Fibroblast of the aortic adventitia (primary cell): ENCODE data around the gene EEPD1. TPM values are rescaled to one million over a fixed set of nuclear protein-coding genes. Genes with fewer than 3 reads are reported as not detected.
A peak's percentile ranks its signal among the peaks of the same experiment; 100 is the strongest.

ENCODE experiments used
- DNase-seq: peaks from one replicate; pipeline ENCODE4 v3.0.0-alpha.2; 2010; ENCODE audit warnings: low read depth
- H3K4me3 ChIP-seq: 2 replicates; pipeline ENCODE4 v1.5.1; 2011; ENCODE audit warnings: low read depth, mild to moderate bottlenecking, control low read depth, low read length, moderate library complexity
- total RNA-seq: library from RNA; depleted of rRNA; stranded (reverse); fragments of >200 nt; gene quantifications from 2 replicates; pipeline ENCODE4 v1.2.3, GENCODE V29; 2012; ENCODE audit warnings: low replicate concordance
- TF ChIP-seq, protein P1 (sequence below): IDR thresholded peaks from 2 replicates; pipeline ENCODE4 v1.5.1; 2011; ENCODE audit warnings: mild to moderate bottlenecking, low read length, control low read depth, inconsistent platforms; ENCODE audit not compliant: insufficient read depth

Gene EEPD1
- total RNA-seq, 1 donor: 5.2 TPM

- DNase-seq: peak; percentile 87
- H3K4me3 ChIP-seq: peak overlapping the region; percentile 59
- TF ChIP-seq, protein P1, sequence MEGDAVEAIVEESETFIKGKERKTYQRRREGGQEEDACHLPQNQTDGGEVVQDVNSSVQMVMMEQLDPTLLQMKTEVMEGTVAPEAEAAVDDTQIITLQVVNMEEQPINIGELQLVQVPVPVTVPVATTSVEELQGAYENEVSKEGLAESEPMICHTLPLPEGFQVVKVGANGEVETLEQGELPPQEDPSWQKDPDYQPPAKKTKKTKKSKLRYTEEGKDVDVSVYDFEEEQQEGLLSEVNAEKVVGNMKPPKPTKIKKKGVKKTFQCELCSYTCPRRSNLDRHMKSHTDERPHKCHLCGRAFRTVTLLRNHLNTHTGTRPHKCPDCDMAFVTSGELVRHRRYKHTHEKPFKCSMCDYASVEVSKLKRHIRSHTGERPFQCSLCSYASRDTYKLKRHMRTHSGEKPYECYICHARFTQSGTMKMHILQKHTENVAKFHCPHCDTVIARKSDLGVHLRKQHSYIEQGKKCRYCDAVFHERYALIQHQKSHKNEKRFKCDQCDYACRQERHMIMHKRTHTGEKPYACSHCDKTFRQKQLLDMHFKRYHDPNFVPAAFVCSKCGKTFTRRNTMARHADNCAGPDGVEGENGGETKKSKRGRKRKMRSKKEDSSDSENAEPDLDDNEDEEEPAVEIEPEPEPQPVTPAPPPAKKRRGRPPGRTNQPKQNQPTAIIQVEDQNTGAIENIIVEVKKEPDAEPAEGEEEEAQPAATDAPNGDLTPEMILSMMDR: peak; percentile 95
These were observed 138.6 kb downstream of the EEPD1 start for GRCh38 chr7:36291387-36292316.

DNA sequence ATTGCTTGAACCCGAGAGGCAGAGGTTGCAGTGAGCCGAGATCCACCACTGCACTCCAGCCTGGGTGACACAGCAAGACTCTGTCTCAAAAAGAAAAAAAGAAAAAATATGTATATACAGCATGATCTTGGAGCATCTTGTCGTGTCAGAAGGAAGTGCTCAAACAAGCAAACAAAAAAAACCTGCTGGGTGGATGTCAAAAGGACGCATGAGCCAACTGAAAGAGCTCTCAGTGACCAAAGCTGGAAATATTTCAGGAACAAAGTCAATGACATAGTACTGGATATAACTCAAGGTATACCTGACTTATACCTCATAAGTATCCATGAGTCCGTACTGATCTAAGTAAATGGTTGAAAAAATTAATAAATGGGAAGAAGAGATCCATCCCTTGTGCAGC, 142.0 kb downstream of the EEPD1 start:
- DNase-seq: no peak
- TF ChIP-seq, protein P1: no peak
- no peak overlapping the region for H3K4me3 ChIP-seq

DNA sequence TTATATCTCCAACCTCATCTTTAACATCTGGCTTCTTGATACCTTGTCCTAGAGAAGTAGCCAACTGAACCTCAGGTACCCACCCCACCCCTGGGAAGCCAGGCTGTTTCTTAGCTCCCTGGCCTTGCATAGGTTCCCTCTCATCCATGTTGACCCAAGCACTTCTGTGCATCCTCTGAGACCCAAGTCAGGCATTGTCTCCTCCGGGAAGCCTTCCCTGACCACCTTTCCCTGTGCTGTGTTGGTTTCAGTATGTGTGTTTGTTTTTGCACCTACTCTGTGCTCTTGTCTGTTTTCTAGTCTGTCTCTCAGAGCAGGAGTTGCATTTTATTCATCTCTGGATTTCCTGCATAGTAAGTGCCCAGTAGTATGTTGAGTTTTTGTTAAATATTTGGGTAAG, 143.2 kb downstream of the EEPD1 start:
- no peak for DNase-seq
- H3K4me3 ChIP-seq: no peak overlapping the region
- TF ChIP-seq, protein P1: no peak

DNA sequence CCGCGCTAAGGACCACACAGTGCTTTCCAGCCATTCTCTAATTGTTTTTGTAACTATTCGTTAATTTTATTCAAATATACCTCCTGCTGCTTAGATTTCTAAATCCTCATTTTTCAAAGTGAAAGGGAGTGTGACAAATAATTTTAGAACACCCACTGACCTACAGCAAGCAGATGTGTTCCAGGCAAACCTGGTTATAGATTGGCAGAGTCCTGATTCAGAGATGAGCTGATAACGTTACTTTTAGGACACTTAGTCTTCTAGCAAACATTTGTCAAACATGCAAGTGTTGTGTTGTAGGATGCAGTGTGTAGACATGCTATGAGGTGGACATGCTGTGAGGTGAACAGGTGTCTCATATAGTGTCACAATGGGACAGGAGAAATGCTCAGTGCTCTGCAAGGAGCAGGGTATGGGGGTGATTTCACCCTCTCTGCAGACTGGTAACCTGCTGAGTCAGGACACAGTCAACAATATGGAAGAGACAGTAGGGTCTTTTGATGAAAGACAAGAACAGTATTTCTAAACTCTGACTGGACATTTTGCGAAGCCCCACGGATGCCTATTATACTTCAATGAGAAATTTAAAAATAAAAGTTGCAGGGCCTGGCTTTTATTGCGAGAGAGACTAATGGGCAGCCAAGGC, 144.4 kb downstream of the EEPD1 start:
- TF ChIP-seq, protein P1: no peak
- H3K4me3 ChIP-seq: no peak overlapping the region
- no peak for DNase-seq

DNA sequence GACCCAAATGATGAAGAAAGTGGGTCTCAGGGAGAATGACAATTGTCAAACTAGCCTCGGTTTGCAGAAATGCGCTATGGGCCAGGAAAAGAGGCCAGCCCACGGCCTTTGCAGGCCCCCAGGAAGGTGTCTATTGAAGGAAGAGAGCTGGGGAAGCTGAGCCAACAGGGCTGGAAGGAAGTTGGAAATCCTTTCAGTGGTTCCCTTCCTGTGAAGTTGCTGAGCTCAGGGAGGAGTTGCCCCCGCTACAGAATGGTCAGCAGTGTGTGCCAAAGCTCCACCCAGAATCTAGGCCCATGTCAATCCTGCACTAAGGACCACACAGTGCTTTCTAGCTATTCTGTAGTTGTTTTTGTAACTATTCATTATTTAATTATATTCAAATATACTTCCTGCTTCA, 145.1 kb downstream of the EEPD1 start:
- no peak overlapping the region for H3K4me3 ChIP-seq
- TF ChIP-seq, protein P1: no peak
- DNase-seq: no peak

DNA sequence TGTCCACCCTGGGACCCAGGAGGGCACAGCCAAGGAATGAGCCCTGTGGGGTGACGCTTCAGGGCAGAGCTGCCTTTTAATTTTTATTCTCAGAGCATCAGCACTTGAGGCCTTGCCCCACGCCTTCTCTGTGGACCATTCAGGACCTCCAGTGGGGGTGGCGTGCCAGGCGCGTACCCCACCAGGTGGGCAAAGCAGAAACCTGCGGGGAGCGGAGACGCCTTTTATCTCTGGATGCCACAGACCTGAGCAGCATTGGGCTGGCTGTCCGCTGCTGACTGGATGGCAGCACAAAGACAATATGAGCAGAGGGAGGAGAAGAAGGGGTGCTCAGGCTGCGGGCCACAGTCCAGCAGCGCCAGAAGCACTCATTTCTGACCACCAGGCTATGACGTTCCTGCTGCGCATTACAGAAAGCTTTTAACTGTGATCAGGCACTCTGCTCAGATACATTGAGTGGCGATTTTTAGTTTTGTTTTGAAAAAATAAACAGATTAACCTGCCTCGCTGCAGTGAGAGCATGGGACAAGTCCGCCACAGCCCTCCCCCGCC, 146.2 kb downstream of the EEPD1 start:
- TF ChIP-seq, protein P1: no peak
- H3K4me3 ChIP-seq: no peak overlapping the region
- DNase-seq: no peak
